AG09309 (cell line): ENCODE measurements around the gene CNTNAP5.

Experiments used
- DNase-seq: peaks from one replicate; pipeline ENCODE4 v3.0.0-alpha.2; 2010; ENCODE audit warnings: low read depth
- H3K4me3 ChIP-seq: 2 replicates; pipeline ENCODE4 v1.5.1; 2011; ENCODE audit warnings: mild to moderate bottlenecking, low read depth, low read length, moderate library complexity; ENCODE audit not compliant: control insufficient read depth
- TF ChIP-seq, protein P1 (sequence below): IDR thresholded peaks from 2 replicates; pipeline ENCODE4 v1.5.1; 2011; ENCODE audit warnings: mild to moderate bottlenecking, low read depth, low read length, inconsistent platforms; ENCODE audit not compliant: insufficient read depth, control insufficient read depth; ENCODE audit errors: missing control alignments

CNTNAP5 gene

DNA sequence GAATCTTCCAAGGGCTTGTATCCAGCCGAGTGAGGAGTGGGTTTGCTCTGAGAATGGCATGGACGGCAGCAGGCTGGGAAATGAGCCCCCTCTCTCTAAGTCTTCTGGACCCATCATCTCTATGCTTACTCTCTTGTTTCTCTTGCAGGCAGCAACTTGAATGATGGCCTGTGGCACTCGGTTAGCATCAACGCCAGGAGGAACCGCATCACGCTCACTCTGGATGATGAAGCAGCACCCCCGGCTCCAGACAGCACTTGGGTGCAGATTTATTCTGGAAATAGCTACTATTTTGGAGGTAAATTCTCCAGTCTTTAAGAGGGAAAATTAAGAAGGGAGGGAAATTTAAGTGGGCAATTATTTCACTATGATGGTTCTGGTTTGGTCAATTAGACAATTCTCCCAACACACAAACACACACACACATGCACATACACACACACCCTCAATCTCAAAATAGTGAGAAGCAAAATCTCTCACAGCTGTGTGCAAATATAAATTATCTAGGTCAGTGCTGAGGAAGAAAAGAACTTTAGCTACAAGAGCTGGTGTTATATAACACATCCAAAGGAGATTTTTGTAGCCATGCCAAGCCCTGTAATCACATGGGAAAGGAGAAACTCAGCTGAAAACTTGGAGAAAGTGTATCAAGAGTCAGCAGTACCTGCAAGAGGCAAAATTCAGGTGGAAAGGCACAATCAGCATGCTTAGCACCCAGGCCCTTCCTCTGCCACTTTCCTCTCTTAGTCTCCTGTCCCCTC, 499.2 kb downstream of the CNTNAP5 start:
- H3K4me3 ChIP-seq = no peak overlapping the region
- no peak for DNase-seq
- TF ChIP-seq, protein P1, sequence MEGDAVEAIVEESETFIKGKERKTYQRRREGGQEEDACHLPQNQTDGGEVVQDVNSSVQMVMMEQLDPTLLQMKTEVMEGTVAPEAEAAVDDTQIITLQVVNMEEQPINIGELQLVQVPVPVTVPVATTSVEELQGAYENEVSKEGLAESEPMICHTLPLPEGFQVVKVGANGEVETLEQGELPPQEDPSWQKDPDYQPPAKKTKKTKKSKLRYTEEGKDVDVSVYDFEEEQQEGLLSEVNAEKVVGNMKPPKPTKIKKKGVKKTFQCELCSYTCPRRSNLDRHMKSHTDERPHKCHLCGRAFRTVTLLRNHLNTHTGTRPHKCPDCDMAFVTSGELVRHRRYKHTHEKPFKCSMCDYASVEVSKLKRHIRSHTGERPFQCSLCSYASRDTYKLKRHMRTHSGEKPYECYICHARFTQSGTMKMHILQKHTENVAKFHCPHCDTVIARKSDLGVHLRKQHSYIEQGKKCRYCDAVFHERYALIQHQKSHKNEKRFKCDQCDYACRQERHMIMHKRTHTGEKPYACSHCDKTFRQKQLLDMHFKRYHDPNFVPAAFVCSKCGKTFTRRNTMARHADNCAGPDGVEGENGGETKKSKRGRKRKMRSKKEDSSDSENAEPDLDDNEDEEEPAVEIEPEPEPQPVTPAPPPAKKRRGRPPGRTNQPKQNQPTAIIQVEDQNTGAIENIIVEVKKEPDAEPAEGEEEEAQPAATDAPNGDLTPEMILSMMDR = no peak

- TF ChIP-seq, protein P1 = no peak
- DNase-seq = no peak
- no peak overlapping the region for H3K4me3 ChIP-seq
Observed at GRCh38 chr2:124526221-124526620, 501.1 kb downstream of the CNTNAP5 start.

- TF ChIP-seq, protein P1 = no peak
- H3K4me3 ChIP-seq = no peak overlapping the region
Observed at GRCh38 chr2:124530203-124530602, 505.1 kb downstream of the CNTNAP5 start.

DNA sequence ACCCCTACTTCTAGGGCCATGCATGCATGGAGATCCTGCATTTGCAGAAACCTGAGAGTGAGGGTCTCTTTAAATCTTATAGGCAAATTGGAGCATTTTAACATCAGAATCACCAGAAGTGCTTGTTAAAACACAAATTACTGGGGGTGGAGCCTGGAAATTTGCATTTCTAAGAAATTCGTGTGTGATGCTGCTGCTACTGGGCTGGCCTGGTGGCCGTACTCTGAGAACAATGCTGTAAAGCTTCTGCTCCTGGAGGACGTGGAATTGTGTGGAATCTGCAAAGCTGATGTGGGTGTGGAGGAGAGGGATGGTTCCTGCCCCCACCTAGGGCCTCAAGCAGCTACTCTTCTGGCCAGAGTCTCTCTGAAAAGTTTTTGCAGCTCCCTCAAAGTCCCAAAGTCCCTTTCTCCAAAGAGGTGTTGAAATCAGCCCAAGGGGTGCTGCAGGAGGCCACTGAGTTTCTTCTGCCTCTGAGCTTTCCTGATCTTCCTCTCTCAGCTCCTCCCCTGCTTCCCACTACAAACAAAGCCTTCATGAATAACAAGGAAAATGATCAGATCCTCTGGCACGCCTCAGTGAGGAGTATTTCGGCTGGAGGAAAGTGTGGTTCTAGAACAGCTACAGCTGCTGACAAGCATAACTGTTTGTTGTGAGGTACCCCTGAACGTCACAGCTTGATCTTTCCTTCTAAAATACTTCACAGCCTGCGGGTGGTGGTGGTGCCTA, 508.3 kb downstream of the CNTNAP5 start:
- H3K4me3 ChIP-seq = no peak overlapping the region
- TF ChIP-seq, protein P1 = no peak
- no peak for DNase-seq

More at GRCh38 chr2:124530203-124530602, 505.1 kb downstream of the CNTNAP5 start:
- no peak for DNase-seq

DNA sequence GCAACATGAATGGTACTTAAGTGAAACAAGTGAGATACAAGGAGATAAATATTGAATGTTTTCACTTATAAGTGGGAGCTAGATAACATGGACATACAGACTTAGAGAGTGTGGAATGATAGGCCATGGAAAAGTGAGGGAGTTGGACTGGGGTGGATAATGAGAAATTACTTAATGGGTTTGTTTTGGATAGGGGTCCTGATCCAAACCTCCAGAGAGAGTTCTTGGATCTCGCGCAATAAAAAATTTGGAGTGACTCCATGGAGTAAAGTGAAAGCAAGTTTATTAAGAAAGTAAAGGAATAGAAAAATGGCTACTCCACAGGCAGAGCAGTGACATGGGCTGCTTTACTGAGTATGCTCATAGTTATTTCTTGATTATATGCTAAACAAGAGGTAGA, 508.9 kb downstream of the CNTNAP5 start:
- TF ChIP-seq, protein P1 = no peak
- no peak overlapping the region for H3K4me3 ChIP-seq
- no peak for DNase-seq

- no peak overlapping the region for H3K4me3 ChIP-seq
- no peak for DNase-seq
- TF ChIP-seq, protein P1 = no peak
Observed at GRCh38 chr2:124535816-124536215, 510.7 kb downstream of the CNTNAP5 start.
